GM10266 (cell line): Measurements from ENCODE around the gene GLS.

Source experiments
- DNase-seq: peaks from one replicate; pipeline ENCODE4 v3.0.0; 2012; ENCODE audit errors: extremely low spot score
- TF ChIP-seq, protein P1 (sequence below): IDR thresholded peaks from 2 replicates; pipeline ENCODE4 v1.5.1; 2012; ENCODE audit warnings: mild to moderate bottlenecking, low read depth; ENCODE audit not compliant: control insufficient read depth, insufficient read depth; ENCODE audit errors: missing control alignments

Gene GLS

DNA sequence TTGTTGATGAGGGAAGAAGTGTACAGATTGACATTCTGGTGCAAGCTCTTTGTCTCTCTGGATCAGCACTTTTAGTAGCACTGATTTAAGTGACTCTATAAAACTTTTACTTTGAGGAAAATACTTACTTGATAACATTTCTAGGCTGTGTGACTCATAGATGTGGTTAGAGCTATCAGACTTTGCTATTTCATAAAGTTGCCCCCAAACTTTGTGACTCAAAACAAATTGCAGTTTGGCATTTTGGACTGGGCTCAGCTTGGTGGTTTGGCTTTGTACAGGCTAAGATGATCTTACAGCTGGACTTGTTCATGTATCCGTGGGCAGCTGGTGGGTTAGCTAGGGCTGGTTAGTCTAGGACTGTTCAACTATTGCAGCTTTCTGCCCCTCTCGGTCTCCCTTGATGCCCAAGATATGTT, 42.1 kb upstream of the GLS start:
- DNase-seq: no peak
- TF ChIP-seq, protein P1, sequence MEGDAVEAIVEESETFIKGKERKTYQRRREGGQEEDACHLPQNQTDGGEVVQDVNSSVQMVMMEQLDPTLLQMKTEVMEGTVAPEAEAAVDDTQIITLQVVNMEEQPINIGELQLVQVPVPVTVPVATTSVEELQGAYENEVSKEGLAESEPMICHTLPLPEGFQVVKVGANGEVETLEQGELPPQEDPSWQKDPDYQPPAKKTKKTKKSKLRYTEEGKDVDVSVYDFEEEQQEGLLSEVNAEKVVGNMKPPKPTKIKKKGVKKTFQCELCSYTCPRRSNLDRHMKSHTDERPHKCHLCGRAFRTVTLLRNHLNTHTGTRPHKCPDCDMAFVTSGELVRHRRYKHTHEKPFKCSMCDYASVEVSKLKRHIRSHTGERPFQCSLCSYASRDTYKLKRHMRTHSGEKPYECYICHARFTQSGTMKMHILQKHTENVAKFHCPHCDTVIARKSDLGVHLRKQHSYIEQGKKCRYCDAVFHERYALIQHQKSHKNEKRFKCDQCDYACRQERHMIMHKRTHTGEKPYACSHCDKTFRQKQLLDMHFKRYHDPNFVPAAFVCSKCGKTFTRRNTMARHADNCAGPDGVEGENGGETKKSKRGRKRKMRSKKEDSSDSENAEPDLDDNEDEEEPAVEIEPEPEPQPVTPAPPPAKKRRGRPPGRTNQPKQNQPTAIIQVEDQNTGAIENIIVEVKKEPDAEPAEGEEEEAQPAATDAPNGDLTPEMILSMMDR: no peak

- no peak for DNase-seq
- TF ChIP-seq, protein P1: no peak
These were observed 40.0 kb upstream of the GLS start for GRCh38 chr2:190840569-190841172.

- DNase-seq: no peak
- TF ChIP-seq, protein P1: no peak
These were observed 38.7 kb upstream of the GLS start for GRCh38 chr2:190841707-190842505.

- TF ChIP-seq, protein P1: no peak
- DNase-seq: no peak
These were observed 38.0 kb upstream of the GLS start for GRCh38 chr2:190842606-190843104.

DNA sequence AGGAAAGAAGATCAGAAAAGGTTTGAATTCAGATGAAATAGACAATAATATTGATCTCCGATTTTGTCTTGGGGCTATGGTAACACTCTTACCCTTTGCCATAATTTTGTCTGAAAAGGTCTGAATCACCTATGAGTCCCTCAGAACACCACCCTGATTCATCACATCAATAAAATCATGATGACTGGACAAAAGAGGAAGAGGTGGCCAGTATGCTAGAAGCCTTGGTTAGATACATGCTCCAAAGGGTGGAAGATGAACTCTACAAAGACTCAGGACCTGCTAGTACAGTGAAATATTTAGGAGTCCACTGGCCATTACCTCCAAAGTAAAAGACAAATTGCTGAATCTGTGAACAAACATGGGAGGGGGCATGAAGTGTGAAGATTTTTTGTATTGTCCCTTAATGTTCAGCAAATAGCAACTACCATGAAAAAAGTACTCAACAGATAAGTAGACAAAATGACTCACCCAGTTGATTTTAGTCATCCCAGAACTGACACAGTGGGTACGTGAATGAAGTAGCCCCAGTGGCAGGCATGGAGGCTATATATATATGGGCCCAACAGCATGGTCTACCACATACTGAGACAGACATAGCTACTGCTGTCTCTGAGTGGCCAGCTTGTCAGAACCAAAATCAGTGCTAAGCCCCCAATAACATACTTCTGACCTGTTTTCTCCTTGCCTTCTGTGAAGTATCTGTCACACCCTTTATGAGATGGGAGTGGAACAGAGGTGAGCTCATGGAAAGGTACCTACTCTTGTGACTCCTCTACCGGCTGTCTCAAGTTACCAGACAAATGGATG, 36.5 kb upstream of the GLS start:
- DNase-seq: peak; percentile 23
- TF ChIP-seq, protein P1: no peak

DNA sequence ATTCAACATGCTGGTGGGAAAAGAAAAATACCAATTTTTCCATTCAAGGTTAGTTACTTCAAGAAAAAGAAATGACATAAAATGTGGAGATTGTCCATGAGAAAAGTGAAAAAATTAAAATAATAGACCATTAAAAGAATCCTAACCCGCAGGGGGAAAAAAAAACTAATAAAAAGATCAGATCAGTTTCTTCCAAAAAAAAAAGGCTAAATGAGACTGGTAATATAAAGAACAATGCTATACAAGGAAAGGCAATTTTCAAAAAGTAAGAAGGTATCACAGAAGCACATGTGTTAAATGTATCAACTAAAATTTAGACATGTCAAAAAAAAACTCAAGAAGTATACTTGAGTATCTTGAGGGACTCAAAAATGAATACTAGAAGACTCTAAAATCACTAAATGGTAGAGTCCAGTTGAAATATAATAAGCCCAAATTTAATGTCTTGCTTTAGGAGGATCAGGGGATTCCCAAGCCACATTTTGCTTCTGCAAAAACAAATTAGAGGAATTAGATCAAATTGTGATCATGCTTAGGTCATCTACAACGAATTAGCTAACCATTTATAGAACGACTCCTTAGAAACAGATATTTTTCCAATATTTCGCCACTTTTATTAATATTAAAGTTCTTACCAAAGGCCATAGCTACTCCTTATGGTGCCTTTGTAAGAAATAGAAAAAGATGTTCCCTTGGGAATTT, 35.8 kb upstream of the GLS start:
- TF ChIP-seq, protein P1: no peak
- no peak for DNase-seq
